SK-N-SH treated with all-trans-retinoic acid at 6 μM for 48 hours (cell line): ENCODE measurements around the gene PAQR6.

Experiments
- ARNTL ChIP-seq: fragments of 450-650 bp; formaldehyde crosslinking; IDR thresholded peaks from 2 replicates; pipeline ENCODE4 v1.5.0; 2020; ENCODE audit warnings: low read depth, mild to moderate bottlenecking, moderate library complexity, borderline replicate concordance
- BACH2 ChIP-seq: fragments of 250-450 bp; sonication (Bioruptor Pico); IDR thresholded peaks from 2 replicates; pipeline ENCODE4 v1.9.0; 2021; ENCODE audit warnings: mild to moderate bottlenecking, borderline replicate concordance
- CREB5 ChIP-seq: fragments of 250-450 bp; sonication (Bioruptor Pico); IDR thresholded peaks from 2 replicates; pipeline ENCODE4 v1.5.1; 2020; ENCODE audit warnings: low read depth, mild to moderate bottlenecking, moderate library complexity
- CSDC2 ChIP-seq: fragments of 250-450 bp; sonication (Bioruptor Pico); IDR thresholded peaks from 2 replicates; pipeline ENCODE4 v1.5.0; 2020; ENCODE audit warnings: mild to moderate bottlenecking, moderate library complexity
- GLIS3 ChIP-seq: fragments of 250-450 bp; sonication (Bioruptor Pico); IDR thresholded peaks from 2 replicates; pipeline ENCODE4 v1.5.0; 2020; ENCODE audit warnings: mild to moderate bottlenecking, moderate library complexity
- ISL1 ChIP-seq: fragments of 250-450 bp; sonication (Bioruptor Pico); IDR thresholded peaks from 2 replicates; pipeline ENCODE4 v2.1.2; 2022; ENCODE audit warnings: mild to moderate bottlenecking, moderate library complexity
- RARB ChIP-seq: fragments of 250-450 bp; sonication (Bioruptor Pico); IDR thresholded peaks from 2 replicates; pipeline ENCODE4 v1.8.0; 2021; ENCODE audit warnings: mild to moderate bottlenecking, moderate library complexity
- SNAI2 ChIP-seq: fragments of 250-450 bp; sonication (Bioruptor Pico); IDR thresholded peaks from 2 replicates; pipeline ENCODE4 v1.5.0; 2020; ENCODE audit warnings: mild to moderate bottlenecking, moderate library complexity
- ZC3H10 ChIP-seq: fragments of 250-450 bp; sonication (Bioruptor Pico); IDR thresholded peaks from 2 replicates; pipeline ENCODE4 v1.5.1; 2021; ENCODE audit warnings: mild to moderate bottlenecking, moderate library complexity
- ZFP3 ChIP-seq: fragments of 250-450 bp; sonication (Bioruptor Pico); IDR thresholded peaks from 2 replicates; pipeline ENCODE4 v1.5.0; 2020; ENCODE audit warnings: mild to moderate bottlenecking, moderate library complexity
- ZNF565 ChIP-seq: fragments of 450-650 bp; formaldehyde crosslinking; conservative IDR thresholded peaks from 2 replicates; pipeline ENCODE4 v1.5.0; 2020; ENCODE audit warnings: low read depth, mild to moderate bottlenecking, moderate library complexity
- ZNF8 ChIP-seq: fragments of 450-650 bp; formaldehyde crosslinking; IDR thresholded peaks from 2 replicates; pipeline ENCODE4 v1.5.0; 2020; ENCODE audit warnings: mild to moderate bottlenecking, moderate library complexity
- TF ChIP-seq, protein P1 (sequence below): fragments of 250-450 bp; sonication (Bioruptor Pico); IDR thresholded peaks from 2 replicates; pipeline ENCODE4 v1.8.0; 2020; ENCODE audit warnings: mild to moderate bottlenecking, moderate library complexity, borderline replicate concordance

GRCh38 chr1:156220226-156220625, 27.6 kb downstream of the PAQR6 start:
- TF ChIP-seq, protein P1, sequence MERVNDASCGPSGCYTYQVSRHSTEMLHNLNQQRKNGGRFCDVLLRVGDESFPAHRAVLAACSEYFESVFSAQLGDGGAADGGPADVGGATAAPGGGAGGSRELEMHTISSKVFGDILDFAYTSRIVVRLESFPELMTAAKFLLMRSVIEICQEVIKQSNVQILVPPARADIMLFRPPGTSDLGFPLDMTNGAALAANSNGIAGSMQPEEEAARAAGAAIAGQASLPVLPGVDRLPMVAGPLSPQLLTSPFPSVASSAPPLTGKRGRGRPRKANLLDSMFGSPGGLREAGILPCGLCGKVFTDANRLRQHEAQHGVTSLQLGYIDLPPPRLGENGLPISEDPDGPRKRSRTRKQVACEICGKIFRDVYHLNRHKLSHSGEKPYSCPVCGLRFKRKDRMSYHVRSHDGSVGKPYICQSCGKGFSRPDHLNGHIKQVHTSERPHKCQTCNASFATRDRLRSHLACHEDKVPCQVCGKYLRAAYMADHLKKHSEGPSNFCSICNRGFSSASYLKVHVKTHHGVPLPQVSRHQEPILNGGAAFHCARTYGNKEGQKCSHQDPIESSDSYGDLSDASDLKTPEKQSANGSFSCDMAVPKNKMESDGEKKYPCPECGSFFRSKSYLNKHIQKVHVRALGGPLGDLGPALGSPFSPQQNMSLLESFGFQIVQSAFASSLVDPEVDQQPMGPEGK (CRISPR knock-in tag): no peak
- TF ChIP-seq ZNF565 (CRISPR knock-in tag) (no peak), ZNF8 (CRISPR knock-in tag) (no peak), RARB (CRISPR knock-in tag) (no peak), SNAI2 (CRISPR knock-in tag) (no peak), CREB5 (CRISPR knock-in tag) (no peak), BACH2 (CRISPR knock-in tag) (no peak), ISL1 (no peak), CSDC2 (CRISPR knock-in tag) (no peak), ARNTL (no peak), ZC3H10 (CRISPR knock-in tag) (no peak), ZFP3 (CRISPR knock-in tag) (no peak), GLIS3 (CRISPR knock-in tag) (no peak)
